ENCODE results near the gene GRK4.

The GRK4 gene

DNA sequence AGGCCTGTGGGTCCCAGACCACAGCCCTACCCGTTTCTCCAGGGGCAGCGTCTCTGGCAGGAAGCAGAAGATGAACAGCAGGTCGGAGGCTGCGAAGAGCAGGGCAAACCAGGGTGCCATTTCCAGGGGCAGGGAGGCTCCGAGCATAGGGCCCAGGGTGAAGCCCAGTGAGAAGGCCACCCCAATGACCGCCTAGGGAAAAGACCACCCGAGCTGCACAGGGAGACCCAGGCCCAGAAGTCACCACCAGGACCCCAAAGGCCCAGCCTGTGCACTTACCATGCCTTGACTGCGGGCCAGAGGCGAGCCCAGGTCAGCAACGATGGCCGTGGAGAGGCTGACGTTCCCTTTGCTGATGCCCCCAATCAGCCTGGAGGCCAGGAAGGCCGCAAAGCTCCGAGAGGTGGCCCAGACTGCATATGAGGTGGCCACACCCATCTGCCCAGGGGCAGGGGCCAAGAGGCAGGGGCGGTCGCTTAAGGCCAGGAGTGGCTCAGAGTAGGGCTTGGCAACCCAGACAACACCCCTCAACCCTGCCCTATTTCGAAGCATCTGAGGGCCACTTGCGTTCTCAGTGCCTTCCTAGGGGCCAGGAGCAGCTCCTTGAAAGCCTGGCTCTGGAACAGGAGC is 30.9 kb upstream of the GRK4 start:
- Histone ChIP-seq H3K4me1 (ENCODE audit: control insufficient read depth in 1 of 2, insufficient read depth in 2 of 2, low read length in 2 of 2) (peaks cover 6 to 48% of the 10 kb centered on the region in 2 donors), H3K4me3 (ENCODE audit: low read depth in 1 of 2, low read length in 2 of 2) (peak overlapping the region in 1 of 2 donors; percentile 64), H3K36me3 (ENCODE audit: control insufficient read depth in 1 of 2, insufficient read depth in 2 of 2, low read length in 2 of 2) (peaks cover 15 to 38% of the 10 kb centered on the region in 2 donors), H3K27ac (ENCODE audit: low read length) (no peak overlapping the region), H3K27me3 (ENCODE audit: low read depth, low read length) (no peaks in the 10 kb centered on the region), H3K9me3 (ENCODE audit: control insufficient read depth in 1 of 2, low read length in 2 of 2) (no peaks in the 10 kb centered on the region)

DNA sequence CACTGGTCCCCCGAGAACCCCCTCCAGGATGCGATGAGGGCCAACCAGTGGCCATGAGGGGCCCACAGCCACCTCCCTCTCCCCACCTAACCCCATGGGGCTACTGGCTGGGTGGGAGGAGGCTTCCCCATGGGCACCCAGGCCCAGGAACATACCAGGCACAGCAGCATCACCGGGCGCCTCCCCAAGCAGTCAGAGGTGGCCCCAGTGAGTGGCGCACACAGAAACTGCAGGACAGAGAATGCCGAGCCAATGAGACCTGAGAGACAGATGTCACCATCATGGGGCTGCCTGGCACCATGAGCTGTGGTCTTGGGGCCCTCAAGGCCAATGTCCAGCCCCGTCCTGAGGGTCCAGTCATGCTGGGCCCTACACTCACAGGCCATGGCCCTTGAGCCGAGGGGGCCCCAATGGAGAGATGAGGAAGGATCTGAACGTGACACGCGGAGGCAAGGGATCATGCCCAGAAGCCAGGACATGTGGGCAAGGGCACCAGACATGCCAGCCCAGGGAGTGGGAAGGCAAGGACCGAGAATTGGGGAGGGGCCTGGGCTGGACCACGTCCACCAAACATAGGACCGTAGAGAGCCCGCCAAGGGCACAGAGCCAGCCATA is 30.3 kb upstream of the GRK4 start:
- H3K4me1 ChIP-seq (ENCODE audit: control insufficient read depth in 1 of 2, insufficient read depth in 2 of 2, low read length in 2 of 2), result peaks cover 6 to 48% of the 10 kb centered on the region in 2 donors
- no peak overlapping the region for H3K27ac ChIP-seq (ENCODE audit: low read length)
- no peaks in the 10 kb centered on the region for H3K27me3 ChIP-seq (ENCODE audit: low read depth, low read length)
- no peaks in the 10 kb centered on the region for H3K9me3 ChIP-seq (ENCODE audit: control insufficient read depth in 1 of 2, low read length in 2 of 2)
- peaks cover 13 to 38% of the 10 kb centered on the region in 2 donors for H3K36me3 ChIP-seq (ENCODE audit: control insufficient read depth in 1 of 2, insufficient read depth in 2 of 2, low read length in 2 of 2)
- peak overlapping the region; percentile 18 to 64 for H3K4me3 ChIP-seq (ENCODE audit: low read depth in 1 of 2, low read length in 2 of 2)

DNA sequence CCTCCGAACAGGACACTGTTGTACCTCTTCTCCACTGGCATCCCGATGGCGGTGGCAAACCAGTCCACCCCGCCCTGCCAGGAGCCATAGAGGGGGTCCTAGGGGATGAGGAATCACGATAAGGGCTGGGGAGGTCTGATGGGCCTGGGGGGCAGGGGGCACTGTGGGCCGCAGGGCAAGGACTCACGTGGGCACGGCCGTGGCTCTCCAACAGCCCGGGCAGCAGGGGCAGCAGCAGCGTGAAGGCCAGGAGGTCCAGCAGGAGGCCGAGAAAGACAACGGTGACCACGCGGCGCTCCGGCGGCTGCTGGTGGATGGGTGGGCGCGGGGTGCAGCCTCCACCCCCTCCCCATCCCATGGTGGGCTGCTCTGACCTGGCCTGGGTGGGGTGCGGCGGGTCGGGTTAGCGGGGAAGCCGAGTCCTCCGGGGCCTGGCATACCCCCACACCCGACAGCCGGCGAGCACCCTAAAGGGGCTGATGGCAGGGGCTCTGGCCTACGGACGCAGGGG is 29.8 kb upstream of the GRK4 start:
- Histone ChIP-seq H3K27ac (ENCODE audit: low read length) (no peak overlapping the region), H3K4me3 (ENCODE audit: low read depth in 1 of 2, low read length in 2 of 2) (peak overlapping the region; percentile 18 to 64), H3K4me1 (ENCODE audit: control insufficient read depth in 1 of 2, insufficient read depth in 2 of 2, low read length in 2 of 2) (peaks cover 6 to 48% of the 10 kb centered on the region in 2 donors), H3K9me3 (ENCODE audit: control insufficient read depth in 1 of 2, low read length in 2 of 2) (no peaks in the 10 kb centered on the region), H3K36me3 (ENCODE audit: control insufficient read depth in 1 of 2, insufficient read depth in 2 of 2, low read length in 2 of 2) (peaks cover 7 to 36% of the 10 kb centered on the region in 2 donors), H3K27me3 (ENCODE audit: low read depth, low read length) (no peaks in the 10 kb centered on the region)

DNA sequence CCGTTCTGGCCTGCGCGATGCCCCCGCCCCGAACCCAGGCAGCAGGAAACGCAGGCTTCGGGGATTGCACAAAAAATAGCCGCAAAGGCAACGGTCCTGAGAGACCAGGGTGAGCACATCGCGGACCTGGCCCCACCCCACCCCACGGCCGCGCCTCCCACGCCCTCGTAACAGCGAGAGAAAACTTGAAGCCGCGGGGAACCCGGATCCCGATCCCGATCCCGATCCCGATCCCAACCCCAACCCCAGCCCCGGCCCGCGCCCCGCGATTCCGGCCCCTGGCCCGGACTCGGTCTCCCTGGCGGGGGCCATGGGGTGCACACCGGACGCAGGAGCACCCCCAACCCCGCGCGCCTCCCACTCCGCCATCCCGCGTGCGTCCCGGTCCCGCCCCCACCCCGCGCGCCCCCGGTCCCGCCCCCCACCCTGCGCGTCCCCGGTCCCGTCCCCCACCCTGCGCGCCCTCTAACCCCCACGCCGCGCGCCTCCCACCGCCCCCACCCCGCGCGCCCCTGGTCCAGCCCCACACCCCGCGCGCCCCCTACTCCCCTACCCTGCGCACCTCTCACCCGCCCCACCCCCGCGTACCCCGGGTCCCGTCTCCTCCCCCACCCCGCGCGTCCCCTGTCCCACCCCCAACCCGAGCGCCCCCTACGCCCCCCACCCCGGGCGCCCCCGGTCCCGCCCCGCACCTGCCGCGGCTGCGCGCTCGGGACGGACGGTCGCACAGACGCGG is 29.1 kb upstream of the GRK4 start:
- H3K27me3 ChIP-seq (ENCODE audit: low read depth, low read length), result no peaks in the 10 kb centered on the region
- peaks cover 6 to 48% of the 10 kb centered on the region in 2 donors for H3K4me1 ChIP-seq (ENCODE audit: control insufficient read depth in 1 of 2, insufficient read depth in 2 of 2, low read length in 2 of 2)
- no peaks in the 10 kb centered on the region for H3K9me3 ChIP-seq (ENCODE audit: control insufficient read depth in 1 of 2, low read length in 2 of 2)
- peaks cover 7 to 36% of the 10 kb centered on the region in 2 donors for H3K36me3 ChIP-seq (ENCODE audit: control insufficient read depth in 1 of 2, insufficient read depth in 2 of 2, low read length in 2 of 2)
- H3K27ac ChIP-seq (ENCODE audit: low read length), result no peak overlapping the region
- H3K4me3 ChIP-seq (ENCODE audit: low read depth in 1 of 2, low read length in 2 of 2), result peak overlapping the region; percentile 18 to 97

DNA sequence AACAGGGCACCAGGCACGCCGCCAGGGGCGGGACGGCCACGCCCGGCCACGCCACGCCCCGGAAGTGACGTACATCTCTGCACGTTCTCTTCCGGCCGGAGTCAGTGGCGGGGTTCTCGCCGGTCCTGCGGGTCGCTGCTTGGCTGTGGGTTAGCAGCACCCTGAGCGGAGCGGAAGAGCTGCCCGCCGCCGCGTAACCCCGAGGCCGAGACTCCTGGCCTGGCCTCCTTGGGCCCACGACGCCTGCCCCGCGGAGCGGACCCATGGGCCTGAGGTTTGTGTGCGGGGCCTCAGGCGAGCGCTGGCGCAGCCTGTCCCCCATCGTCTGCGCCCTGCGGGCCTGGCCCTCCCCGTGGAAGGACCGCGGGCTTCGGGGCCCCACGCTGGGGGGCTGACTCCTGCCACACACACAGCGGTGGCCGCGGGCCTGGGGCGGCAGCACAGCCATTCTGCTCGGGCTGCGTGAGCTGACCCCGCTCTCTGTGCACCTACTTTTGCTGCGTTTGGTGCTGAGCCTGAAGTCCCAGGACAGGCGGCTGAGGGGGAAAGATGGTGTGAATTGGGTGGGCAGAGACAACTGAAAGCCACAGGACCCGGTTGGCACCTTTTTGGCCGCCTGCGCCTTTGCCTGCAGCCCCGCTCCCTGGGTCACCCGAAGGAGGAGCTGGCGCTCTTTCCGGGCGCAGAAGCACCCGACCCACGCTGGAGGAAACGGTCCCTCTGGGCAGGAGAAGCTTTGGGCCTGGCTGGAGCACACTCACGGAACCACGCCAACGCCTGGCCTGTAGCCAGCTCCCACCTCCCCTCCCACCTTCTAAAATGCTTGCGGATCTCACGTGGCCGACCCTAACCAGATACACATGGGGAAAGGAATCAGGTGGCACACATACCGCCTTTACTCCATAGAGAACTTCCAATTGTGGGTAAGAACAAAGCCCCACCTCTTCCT is 28.3 kb upstream of the GRK4 start:
- peaks cover 14 to 39% of the 10 kb centered on the region in 2 donors for H3K36me3 ChIP-seq (ENCODE audit: control insufficient read depth in 1 of 2, insufficient read depth in 2 of 2, low read length in 2 of 2)
- peaks cover 6 to 48% of the 10 kb centered on the region in 2 donors for H3K4me1 ChIP-seq (ENCODE audit: control insufficient read depth in 1 of 2, insufficient read depth in 2 of 2, low read length in 2 of 2)
- no peaks in the 10 kb centered on the region for H3K27me3 ChIP-seq (ENCODE audit: low read depth, low read length)
- peak overlapping the region; percentile 70 to 97 for H3K4me3 ChIP-seq (ENCODE audit: low read depth in 1 of 2, low read length in 2 of 2)
- H3K9me3 ChIP-seq (ENCODE audit: control insufficient read depth in 1 of 2, low read length in 2 of 2), result no peaks in the 10 kb centered on the region
- H3K27ac ChIP-seq (ENCODE audit: low read length), result peak overlapping the region; percentile 80

DNA sequence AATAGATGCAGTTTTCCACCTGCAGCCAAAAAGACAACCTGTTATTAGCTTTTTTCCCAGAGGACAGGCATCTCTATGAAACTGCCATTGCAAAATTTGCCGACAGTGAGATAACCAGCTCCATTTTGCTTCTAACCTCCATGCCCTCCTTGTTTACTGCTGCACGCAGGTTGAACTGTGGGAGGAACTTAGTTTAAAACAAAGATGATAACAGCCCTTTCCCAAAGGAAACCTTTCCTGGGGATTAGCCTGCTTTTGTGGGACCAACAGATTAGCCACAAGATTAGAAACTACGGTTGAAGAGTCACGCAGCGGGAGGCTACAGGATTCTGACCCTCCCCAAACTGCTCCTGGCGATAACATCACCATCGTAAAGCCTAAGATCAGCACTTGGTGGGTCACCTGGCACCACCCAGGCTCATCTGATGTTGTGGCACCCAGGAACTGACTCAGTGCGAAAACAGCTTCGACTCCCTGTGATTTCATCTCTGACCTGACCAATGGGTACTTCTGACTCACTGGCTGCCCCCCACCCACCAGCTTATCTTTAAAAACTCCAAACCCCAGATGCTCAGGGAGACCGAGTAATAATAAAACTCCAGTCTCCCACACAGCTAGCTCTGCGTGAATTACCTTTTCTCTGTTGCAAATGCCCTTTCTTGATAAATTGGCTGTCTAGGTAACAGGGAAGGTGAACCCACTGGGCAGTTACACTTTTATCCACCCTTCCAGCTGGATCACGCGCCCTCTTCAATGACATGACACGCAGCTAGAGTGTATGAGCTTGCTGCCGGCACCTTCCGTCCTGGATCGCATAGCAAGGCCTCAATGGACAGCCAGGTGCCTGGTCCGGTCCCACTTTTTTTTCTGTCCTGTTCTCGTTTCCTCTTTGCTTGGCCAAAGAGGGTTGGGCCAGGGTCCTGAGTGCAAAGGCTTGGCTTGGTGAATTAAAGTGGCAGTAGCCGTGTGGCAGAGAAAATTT is 27.3 kb upstream of the GRK4 start:
- Histone ChIP-seq H3K9me3 (ENCODE audit: control insufficient read depth in 1 of 2, low read length in 2 of 2) (no peaks in the 10 kb centered on the region), H3K27ac (ENCODE audit: low read length) (peak overlapping the region; percentile 80), H3K4me3 (ENCODE audit: low read depth in 1 of 2, low read length in 2 of 2) (peak overlapping the region; percentile 70 to 97), H3K36me3 (ENCODE audit: control insufficient read depth in 1 of 2, insufficient read depth in 2 of 2, low read length in 2 of 2) (peaks cover 22 to 47% of the 10 kb centered on the region in 2 donors), H3K27me3 (ENCODE audit: low read depth, low read length) (no peaks in the 10 kb centered on the region), H3K4me1 (ENCODE audit: control insufficient read depth in 1 of 2, insufficient read depth in 2 of 2, low read length in 2 of 2) (peaks cover 6 to 42% of the 10 kb centered on the region in 2 donors)

DNA sequence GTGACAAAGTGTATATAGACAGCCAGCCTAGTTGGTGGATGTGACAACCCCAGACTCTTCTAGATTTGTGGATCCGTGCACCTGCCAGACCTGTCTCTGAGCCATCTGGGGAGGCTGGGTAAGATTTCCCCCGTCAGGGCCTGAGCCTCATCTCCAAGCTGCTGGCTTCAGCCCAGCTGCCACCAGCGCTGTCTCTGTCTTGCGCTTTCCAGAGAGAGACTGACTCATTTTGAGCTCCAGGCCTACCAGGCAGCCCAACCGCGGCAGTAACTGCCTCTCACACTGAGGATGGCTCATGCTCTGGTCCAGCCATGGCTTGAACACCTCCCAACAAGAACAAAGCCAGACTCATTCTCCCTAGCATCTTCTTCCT is 26.6 kb upstream of the GRK4 start:
- H3K4me3 ChIP-seq (ENCODE audit: low read depth in 1 of 2, low read length in 2 of 2), result no peak overlapping the region
- H3K4me1 ChIP-seq (ENCODE audit: control insufficient read depth in 1 of 2, insufficient read depth in 2 of 2, low read length in 2 of 2), result peaks cover 6 to 35% of the 10 kb centered on the region in 2 donors
- H3K27ac ChIP-seq (ENCODE audit: low read length), result no peak overlapping the region
- H3K36me3 ChIP-seq (ENCODE audit: control insufficient read depth in 1 of 2, insufficient read depth in 2 of 2, low read length in 2 of 2), result peaks cover 29 to 49% of the 10 kb centered on the region in 2 donors
- no peaks in the 10 kb centered on the region for H3K27me3 ChIP-seq (ENCODE audit: low read depth, low read length)
- no peaks in the 10 kb centered on the region for H3K9me3 ChIP-seq (ENCODE audit: control insufficient read depth in 1 of 2, low read length in 2 of 2)

DNA sequence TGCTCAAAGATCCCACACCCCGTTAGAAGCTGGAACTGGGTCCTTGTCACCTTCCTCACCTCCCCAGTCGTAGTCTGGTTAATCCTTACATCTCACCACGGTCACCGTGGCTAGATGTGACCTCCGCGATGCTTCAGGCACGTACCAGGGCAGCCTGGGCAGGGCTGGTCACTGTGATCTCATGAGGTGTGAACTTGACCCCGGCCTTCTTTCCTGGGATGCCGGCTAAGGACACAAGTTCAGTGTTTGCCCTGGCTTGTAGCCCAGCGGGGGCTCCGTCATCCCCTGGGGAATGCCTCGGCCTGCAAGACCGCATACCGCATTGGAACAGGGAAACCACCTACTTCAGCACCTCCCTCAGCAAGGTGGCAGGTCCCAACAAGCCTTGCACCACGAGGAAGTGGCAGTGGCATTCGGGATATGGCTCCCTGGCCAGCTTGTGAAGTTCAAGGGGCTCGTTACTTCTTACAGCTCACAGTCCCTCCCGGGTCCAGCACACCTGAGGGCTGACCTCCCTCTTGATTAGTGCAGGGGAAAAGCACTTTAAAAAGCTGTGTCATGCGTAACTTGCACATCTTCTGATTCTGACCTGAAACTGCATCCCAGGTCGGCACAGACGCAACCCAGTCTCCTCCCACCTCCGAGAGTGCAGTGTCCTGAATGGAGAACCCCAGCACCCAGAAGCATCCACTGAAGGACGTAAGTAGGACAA is 26.1 kb upstream of the GRK4 start:
- Histone ChIP-seq H3K4me1 (ENCODE audit: control insufficient read depth in 1 of 2, insufficient read depth in 2 of 2, low read length in 2 of 2) (peaks cover 6 to 30% of the 10 kb centered on the region in 2 donors), H3K27ac (ENCODE audit: low read length) (no peak overlapping the region), H3K27me3 (ENCODE audit: low read depth, low read length) (no peaks in the 10 kb centered on the region), H3K36me3 (ENCODE audit: control insufficient read depth in 1 of 2, insufficient read depth in 2 of 2, low read length in 2 of 2) (peaks cover 33 to 54% of the 10 kb centered on the region in 2 donors), H3K9me3 (ENCODE audit: control insufficient read depth in 1 of 2, low read length in 2 of 2) (no peaks in the 10 kb centered on the region), H3K4me3 (ENCODE audit: low read depth in 1 of 2, low read length in 2 of 2) (no peak overlapping the region)

DNA sequence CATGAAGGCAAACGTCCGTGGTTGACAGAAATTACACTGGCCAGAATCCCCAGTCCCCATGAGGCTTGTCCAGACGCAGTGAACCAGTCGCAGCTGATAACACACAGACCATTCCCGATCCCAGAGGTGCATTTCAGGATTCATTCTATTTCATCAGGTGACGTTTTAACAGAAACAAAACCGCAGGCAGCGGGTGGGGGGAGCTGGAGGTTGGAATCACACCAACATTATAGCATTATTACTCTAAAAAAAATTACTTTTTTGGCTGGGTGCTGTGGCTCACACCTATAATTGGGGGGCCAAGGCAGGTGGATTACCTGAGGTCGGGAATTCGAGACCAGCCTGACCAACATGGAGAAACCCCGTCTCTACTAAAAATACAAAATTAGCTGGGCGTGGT is 25.4 kb upstream of the GRK4 start:
- H3K9me3 ChIP-seq (ENCODE audit: control insufficient read depth in 1 of 2, low read length in 2 of 2), result no peaks in the 10 kb centered on the region
- peaks cover 36 to 61% of the 10 kb centered on the region in 2 donors for H3K36me3 ChIP-seq (ENCODE audit: control insufficient read depth in 1 of 2, insufficient read depth in 2 of 2, low read length in 2 of 2)
- no peak overlapping the region for H3K4me3 ChIP-seq (ENCODE audit: low read depth in 1 of 2, low read length in 2 of 2)
- no peak overlapping the region for H3K27ac ChIP-seq (ENCODE audit: low read length)
- peaks cover 6 to 23% of the 10 kb centered on the region in 2 donors for H3K4me1 ChIP-seq (ENCODE audit: control insufficient read depth in 1 of 2, insufficient read depth in 2 of 2, low read length in 2 of 2)
- H3K27me3 ChIP-seq (ENCODE audit: low read depth, low read length), result no peaks in the 10 kb centered on the region

Measured in muscle layer of duodenum (tissue), 2 donors.